K562 (cell line): ENCODE results near the gene CEP295NL. TPM values are rescaled to one million over a fixed set of nuclear protein-coding genes. Genes with fewer than 3 reads are reported as not detected.

ENCODE experiments used
- CREB1 ChIP-seq, 2 experiments: sonication (generic) in 1 of 2; formaldehyde crosslinking in 1 of 2; IDR thresholded peaks; 2 replicates each; pipeline versions ENCODE4 v1.6.1 to v1.8.0; 2012 to 2022; ENCODE audit warnings: inconsistent platforms in 1 of 2, mild to moderate bottlenecking in 1 of 2, missing genetic modification reagents in 1 of 2, moderate library complexity in 1 of 2
- CREM ChIP-seq: IDR thresholded peaks from 2 replicates; pipeline ENCODE4 v1.6.1; 2014; ENCODE audit warnings: antibody characterized with exemption, low read depth
- ESRRB ChIP-seq: fragments of 250-450 bp; sonication (Bioruptor Pico); IDR thresholded peaks from 2 replicates; pipeline ENCODE4 v1.5.0; 2020; ENCODE audit warnings: mild to moderate bottlenecking, moderate library complexity, borderline replicate concordance
- EZH2 ChIP-seq: IDR thresholded peaks from 2 replicates; pipeline ENCODE4 v1.6.1; 2012; ENCODE audit warnings: low read depth, mild to moderate bottlenecking, inconsistent platforms, low read length, borderline replicate concordance
- FOS ChIP-seq: IDR thresholded peaks from 3 replicates; pipeline ENCODE4 v1.6.1; 2011; ENCODE audit not compliant: insufficient read length; ENCODE audit errors: extremely low read depth
- NFXL1 ChIP-seq: fragments of 450-650 bp; formaldehyde crosslinking; IDR thresholded peaks from 2 replicates; pipeline ENCODE4 v1.4.0; 2021; ENCODE audit warnings: mild to moderate bottlenecking
- NR4A1 ChIP-seq, 2 experiments: fragments of 250-450 bp in 1 of 2; fragments of 450-650 bp in 1 of 2; sonication (Bioruptor Pico) in 1 of 2; IDR thresholded peaks; 2 replicates each; pipeline versions ENCODE4 v1.4.0 to v1.6.1; 2016 to 2020; ENCODE audit warnings: mild to moderate bottlenecking in 2 of 2, missing compliant biosample characterization in 1 of 2, missing genetic modification characterization in 1 of 2, moderate library complexity in 1 of 2
- PKNOX1 ChIP-seq: fragments of 450-650 bp; IDR thresholded peaks from 2 replicates; pipeline ENCODE4 v1.6.1; 2016
- POLR2AphosphoS5 ChIP-seq: IDR thresholded peaks from 2 replicates; pipeline ENCODE4 v1.6.1; 2011; ENCODE audit warnings: mild to moderate bottlenecking, low read depth, low read length, moderate library complexity; ENCODE audit not compliant: control insufficient read depth, insufficient read depth
- SIX5 ChIP-seq, 2 experiments: IDR thresholded peaks; 2 replicates each; pipeline ENCODE4 v1.6.1; 2011; ENCODE audit warnings: low read length in 2 of 2, borderline replicate concordance in 1 of 2, low read depth in 1 of 2, mild to moderate bottlenecking in 1 of 2, moderate library complexity in 1 of 2; ENCODE audit not compliant: insufficient read depth in 1 of 2
- TFAP4 ChIP-seq: sonication (generic); formaldehyde crosslinking; IDR thresholded peaks from 2 replicates; pipeline ENCODE4 v1.8.0; 2022; ENCODE audit warnings: missing genetic modification reagents, mild to moderate bottlenecking, moderate library complexity, borderline replicate concordance
- TFE3 ChIP-seq: fragments of 450-650 bp; formaldehyde crosslinking; IDR thresholded peaks from 2 replicates; pipeline ENCODE4 v1.4.0; 2020; ENCODE audit warnings: mild to moderate bottlenecking, mixed read lengths
- XRCC3 ChIP-seq: fragments of 450-650 bp; IDR thresholded peaks from 2 replicates; pipeline ENCODE4 v1.6.1; 2017; ENCODE audit warnings: mild to moderate bottlenecking, moderate library complexity
- ZFP91 ChIP-seq: sonication (generic); formaldehyde crosslinking; IDR thresholded peaks from 2 replicates; pipeline ENCODE4 v1.8.0; 2022; ENCODE audit warnings: mild to moderate bottlenecking, missing genetic modification reagents
- polyA plus RNA-seq, 8 experiments: library from polyadenylated mRNA; depleted of rRNA in 4 of 8; stranded (reverse) in 5 of 8; unstranded in 3 of 8; fragments of >200 nt; fragmentation: Nextera tagmentation in 2 of 8; fragmentation: Illumina TruSeq in 1 of 8; extraction: Ambion mirVana in 2 of 8; extraction: Trizol in 1 of 8; gene quantifications; 2 replicates each; pipeline versions ENCODE4 v1.2.1 to v1.2.3, GENCODE V29; 2011 to 2014; ENCODE audit warnings: inconsistent platforms in 1 of 8, missing spikeins in 1 of 8
- total RNA-seq, 7 experiments: library from RNA; depleted of rRNA in 6 of 7; stranded (reverse); fragments of >200 nt in 6 of 7; fragmentation: Illumina TruSeq in 2 of 7; extraction: Trizol in 2 of 7; gene quantifications; 2 replicates each; pipeline versions ENCODE4 v1.2.1 to v1.2.3, GENCODE V29; 2011 to 2021; ENCODE audit warnings: low replicate concordance in 1 of 7
- TF ChIP-seq, protein P1 (sequence below), 2 experiments: IDR thresholded peaks in 1 of 2; conservative IDR thresholded peaks in 1 of 2; 2 replicates each; pipeline ENCODE4 v1.6.1; 2016; ENCODE audit warnings: low read depth in 2 of 2, mild to moderate bottlenecking in 1 of 2, missing compliant biosample characterization in 1 of 2, missing genetic modification characterization in 1 of 2, moderate library complexity in 1 of 2

The CEP295NL gene
- total and polyA plus RNA-seq, 9 of the 15 experiments (the other 6 are each of a cell fraction or from before 2014, with no cell fraction given): not detected

GRCh38 chr17:78933959-78934568 lies 31.1 kb upstream of the CEP295NL start (continued):
- TF ChIP-seq CREM: peak; percentile 62; the same call in 1 of the 2 replicates
- peak; percentile 81 for TF ChIP-seq PKNOX1
- no peak for TF ChIP-seq NR4A1 (CRISPR knock-in tag; IDR thresholded peaks at IDR 0.05)
- no peak for TF ChIP-seq NR4A1 (tag; IDR thresholded peaks at IDR 0.05)
- no peak for TF ChIP-seq TFE3 (CRISPR knock-in tag)
- TF ChIP-seq POLR2AphosphoS5: no peak
- TF ChIP-seq XRCC3: no peak
- 0 out of 2 replicates have a peak, but pooled peaks have one; percentile 16 for TF ChIP-seq CREB1 (IDR thresholded peaks at IDR 0.05)
- no peak for TF ChIP-seq CREB1 (CRISPR knock-in tag; IDR thresholded peaks at IDR 0.05)
- no peak for TF ChIP-seq EZH2
- no peak for TF ChIP-seq FOS
- TF ChIP-seq TFAP4 (CRISPR knock-in tag): 0 out of 2 replicates have a peak, but pooled peaks have one; percentile 18
- no peak for TF ChIP-seq ZFP91 (CRISPR knock-in tag)
- no peak for TF ChIP-seq NFXL1 (CRISPR knock-in tag)
- TF ChIP-seq, protein P1, sequence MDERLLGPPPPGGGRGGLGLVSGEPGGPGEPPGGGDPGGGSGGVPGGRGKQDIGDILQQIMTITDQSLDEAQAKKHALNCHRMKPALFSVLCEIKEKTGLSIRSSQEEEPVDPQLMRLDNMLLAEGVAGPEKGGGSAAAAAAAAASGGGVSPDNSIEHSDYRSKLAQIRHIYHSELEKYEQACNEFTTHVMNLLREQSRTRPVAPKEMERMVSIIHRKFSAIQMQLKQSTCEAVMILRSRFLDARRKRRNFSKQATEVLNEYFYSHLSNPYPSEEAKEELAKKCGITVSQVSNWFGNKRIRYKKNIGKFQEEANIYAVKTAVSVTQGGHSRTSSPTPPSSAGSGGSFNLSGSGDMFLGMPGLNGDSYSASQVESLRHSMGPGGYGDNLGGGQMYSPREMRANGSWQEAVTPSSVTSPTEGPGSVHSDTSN (CRISPR knock-in tag; IDR thresholded peaks at IDR 0.05; ENCODE audit: low read depth): 0 out of 2 replicates have a peak, but pooled peaks have one; percentile 9
- TF ChIP-seq, protein P1 (tag; conservative IDR thresholded peaks at IDR 0.05; ENCODE audit: low read depth): peak; percentile 45; the same call in 1 of the 2 replicates
- no peak for TF ChIP-seq ESRRB (CRISPR knock-in tag)
- TF ChIP-seq SIX5 (IDR thresholded peaks at IDR 0.05; ENCODE audit: borderline replicate concordance in 1 of 2, insufficient read depth in 1 of 2, low read depth in 1 of 2, low read length in 2 of 2): no peak
